T follicular helper cell (primary cell): Measurements from ENCODE around the gene PTPRG.

Experiments
- DNase-seq: peaks from one replicate; pipeline ENCODE4 v3.0.0-alpha.2; 2020; ENCODE audit warnings: low read depth

The PTPRG gene

GRCh38 chr3:61965770-61966131 lies 404.4 kb downstream of the PTPRG start:
- no peak for DNase-seq

GRCh38 chr3:61966200-61966599 lies 404.8 kb downstream of the PTPRG start:
- DNase-seq, result no peak

GRCh38 chr3:61967019-61967418 lies 405.6 kb downstream of the PTPRG start:
- no peak for DNase-seq

- no peak for DNase-seq
These were observed 406.6 kb downstream of the PTPRG start for GRCh38 chr3:61967937-61968336.

GRCh38 chr3:61974662-61975061 lies 413.3 kb downstream of the PTPRG start:
- no peak for DNase-seq

- no peak for DNase-seq
These were observed 413.8 kb downstream of the PTPRG start for GRCh38 chr3:61975199-61975598.

GRCh38 chr3:61975936-61976335 lies 414.6 kb downstream of the PTPRG start:
- no peak for DNase-seq

GRCh38 chr3:61978460-61979419 lies 417.4 kb downstream of the PTPRG start:
- no peak for DNase-seq

- no peak for DNase-seq
These were observed 418.3 kb downstream of the PTPRG start for GRCh38 chr3:61979638-61980037.

- DNase-seq, result no peak
These were observed 418.7 kb downstream of the PTPRG start for GRCh38 chr3:61980041-61980440.

- no peak for DNase-seq
These were observed 419.7 kb downstream of the PTPRG start for GRCh38 chr3:61981060-61981459.

GRCh38 chr3:61983479-61983878 lies 422.1 kb downstream of the PTPRG start:
- DNase-seq, result no peak

- no peak for DNase-seq
These were observed 423.6 kb downstream of the PTPRG start for GRCh38 chr3:61985020-61985419.

- no peak for DNase-seq
These were observed 425.1 kb downstream of the PTPRG start for GRCh38 chr3:61986473-61986872.

- DNase-seq, result no peak
These were observed 428.3 kb downstream of the PTPRG start for GRCh38 chr3:61989681-61990080.

- no peak for DNase-seq
These were observed 429.1 kb downstream of the PTPRG start for GRCh38 chr3:61990327-61991027.

- DNase-seq, result no peak
These were observed 430.3 kb downstream of the PTPRG start for GRCh38 chr3:61991706-61992105.

- no peak for DNase-seq
These were observed 435.0 kb downstream of the PTPRG start for GRCh38 chr3:61996366-61996765.

GRCh38 chr3:61997101-61997500 lies 435.7 kb downstream of the PTPRG start:
- no peak for DNase-seq

- DNase-seq, result no peak
These were observed 442.5 kb downstream of the PTPRG start for GRCh38 chr3:62003835-62004234.

GRCh38 chr3:62007036-62007435 lies 445.7 kb downstream of the PTPRG start:
- DNase-seq, result no peak

GRCh38 chr3:62010989-62011388 lies 449.6 kb downstream of the PTPRG start:
- no peak for DNase-seq

- DNase-seq, result no peak
These were observed 450.3 kb downstream of the PTPRG start for GRCh38 chr3:62011666-62012065.
